ENCODE results near the gene SLC25A19.
A peak's percentile ranks its signal among the peaks of the same experiment; 100 is the strongest.
"Not testable (repeated sequence)": the region's sequence is repeated elsewhere in the genome, so short reads cannot be mapped to it uniquely, and the experiment has no call there.

The SLC25A19 gene

GRCh38 chr17:75317671-75318070 is 28.4 kb upstream of the SLC25A19 start:
- Mint-ChIP-seq H3K27me3 (no peaks in the 10 kb centered on the region), H3K36me3 (ENCODE audit: insufficient read depth) (peaks cover 56% of the 10 kb centered on the region), H3K4me3 (no peak overlapping the region), H3K4me1 (ENCODE audit: low read depth in 2 of 2) (peaks cover 0 to 4% of the 10 kb centered on the region in 2 donors), H3K27ac (peak overlapping the region; percentile 73 to 81), H3K9me3 (no peaks in the 10 kb centered on the region)
- ATAC-seq (replicated peaks) (no peak), DNase-seq (no peak)

GRCh38 chr17:75316253-75316652 is 27.0 kb upstream of the SLC25A19 start:
- no peak for DNase-seq
- H3K36me3 Mint-ChIP-seq (ENCODE audit: insufficient read depth) = peaks cover 49% of the 10 kb centered on the region
- ATAC-seq (replicated peaks) = no peak
- H3K4me3 Mint-ChIP-seq = no peak overlapping the region
- peaks cover 0 to 4% of the 10 kb centered on the region in 2 donors for H3K4me1 Mint-ChIP-seq (ENCODE audit: low read depth in 2 of 2)
- no peaks in the 10 kb centered on the region for H3K27me3 Mint-ChIP-seq
- peak overlapping the region in 1 of 2 donors; percentile 60 for H3K27ac Mint-ChIP-seq
- no peaks in the 10 kb centered on the region for H3K9me3 Mint-ChIP-seq

- Mint-ChIP-seq H3K4me1 (ENCODE audit: low read depth in 2 of 2) (peaks cover 0 to 4% of the 10 kb centered on the region in 2 donors), H3K4me3 (no peak overlapping the region), H3K27me3 (no peaks in the 10 kb centered on the region), H3K36me3 (ENCODE audit: insufficient read depth) (peaks cover 44% of the 10 kb centered on the region), H3K9me3 (no peaks in the 10 kb centered on the region), H3K27ac (peak overlapping the region in 1 of 2 donors; percentile 60)
- ATAC-seq (replicated peaks) = no peak
- no peak for DNase-seq
These were observed 26.5 kb upstream of the SLC25A19 start for GRCh38 chr17:75315541-75316243.

- H3K4me1 Mint-ChIP-seq (ENCODE audit: low read depth in 2 of 2) = peaks cover 0 to 4% of the 10 kb centered on the region in 2 donors
- ATAC-seq (replicated peaks) (no peak), DNase-seq (no peak)
- peak overlapping the region in 1 of 2 donors; percentile 0 for H3K4me3 Mint-ChIP-seq
- peaks cover 31% of the 10 kb centered on the region for H3K36me3 Mint-ChIP-seq (ENCODE audit: insufficient read depth)
- peak overlapping the region in 1 of 2 donors; percentile 57 for H3K27ac Mint-ChIP-seq
- no peaks in the 10 kb centered on the region for H3K9me3 Mint-ChIP-seq
- no peaks in the 10 kb centered on the region for H3K27me3 Mint-ChIP-seq
These were observed 24.8 kb upstream of the SLC25A19 start for GRCh38 chr17:75313941-75314551.

GRCh38 chr17:75308732-75309629 is 19.7 kb upstream of the SLC25A19 start:
- H3K27ac Mint-ChIP-seq = peak overlapping the region in 1 of 2 donors; percentile 56
- peaks cover 14% of the 10 kb centered on the region for H3K36me3 Mint-ChIP-seq (ENCODE audit: insufficient read depth)
- H3K9me3 Mint-ChIP-seq = no peaks in the 10 kb centered on the region
- peaks cover 0 to 2% of the 10 kb centered on the region in 2 donors for H3K4me1 Mint-ChIP-seq (ENCODE audit: low read depth in 2 of 2)
- DNase-seq (no peak), ATAC-seq (replicated peaks) (no peak)
- H3K4me3 Mint-ChIP-seq = no peak overlapping the region
- H3K27me3 Mint-ChIP-seq = no peaks in the 10 kb centered on the region

- H3K27ac Mint-ChIP-seq = no peak overlapping the region
- H3K36me3 Mint-ChIP-seq (ENCODE audit: insufficient read depth) = peaks cover 14% of the 10 kb centered on the region
- no peak overlapping the region for H3K4me3 Mint-ChIP-seq
- no peaks in the 10 kb centered on the region for H3K4me1 Mint-ChIP-seq (ENCODE audit: low read depth in 2 of 2)
- no peaks in the 10 kb centered on the region for H3K27me3 Mint-ChIP-seq
- no peaks in the 10 kb centered on the region for H3K9me3 Mint-ChIP-seq
- ATAC-seq (replicated peaks) (no peak), DNase-seq (no peak)
These were observed 18.9 kb upstream of the SLC25A19 start for GRCh38 chr17:75307957-75308731.

- Mint-ChIP-seq H3K4me1 (ENCODE audit: low read depth in 2 of 2) (peaks cover 0 to 6% of the 10 kb centered on the region in 2 donors), H3K36me3 (ENCODE audit: insufficient read depth) (no peaks in the 10 kb centered on the region), H3K9me3 (no peaks in the 10 kb centered on the region), H3K4me3 (no peak overlapping the region), H3K27ac (no peak overlapping the region), H3K27me3 (no peaks in the 10 kb centered on the region)
- no peak for DNase-seq
- no peak for ATAC-seq (replicated peaks)
These were observed 12.4 kb upstream of the SLC25A19 start for GRCh38 chr17:75301502-75302206.

- Mint-ChIP-seq H3K4me1 (ENCODE audit: low read depth in 2 of 2) (peaks cover 0 to 6% of the 10 kb centered on the region in 2 donors), H3K9me3 (no peaks in the 10 kb centered on the region), H3K36me3 (ENCODE audit: insufficient read depth) (no peaks in the 10 kb centered on the region), H3K4me3 (no peak overlapping the region), H3K27me3 (no peaks in the 10 kb centered on the region), H3K27ac (peak overlapping the region in 1 of 2 donors; percentile 46)
- DNase-seq (no peak), ATAC-seq (replicated peaks) (no peak)
These were observed 11.8 kb upstream of the SLC25A19 start for GRCh38 chr17:75301049-75301448.

- no peaks in the 10 kb centered on the region for H3K36me3 Mint-ChIP-seq (ENCODE audit: insufficient read depth)
- DNase-seq (no peak), ATAC-seq (replicated peaks) (no peak)
- H3K27me3 Mint-ChIP-seq = no peaks in the 10 kb centered on the region
- no peak overlapping the region for H3K4me3 Mint-ChIP-seq
- no peaks in the 10 kb centered on the region for H3K9me3 Mint-ChIP-seq
- H3K27ac Mint-ChIP-seq = no peak overlapping the region
- H3K4me1 Mint-ChIP-seq (ENCODE audit: low read depth in 2 of 2) = peaks cover 0 to 6% of the 10 kb centered on the region in 2 donors
These were observed 11.0 kb upstream of the SLC25A19 start for GRCh38 chr17:75300280-75300679.

- H3K4me3 Mint-ChIP-seq = no peak overlapping the region
- no peaks in the 10 kb centered on the region for H3K27me3 Mint-ChIP-seq
- no peak for DNase-seq
- no peaks in the 10 kb centered on the region for H3K9me3 Mint-ChIP-seq
- peaks cover 0 to 8% of the 10 kb centered on the region in 2 donors for H3K4me1 Mint-ChIP-seq (ENCODE audit: low read depth in 2 of 2)
- peak overlapping the region in 1 of 2 donors; percentile 9 for H3K27ac Mint-ChIP-seq
- peak; percentile 64 for ATAC-seq (replicated peaks)
- peaks cover 3% of the 10 kb centered on the region for H3K36me3 Mint-ChIP-seq (ENCODE audit: insufficient read depth)
These were observed 6.2 kb upstream of the SLC25A19 start for GRCh38 chr17:75295201-75296158.

- not testable (repeated sequence) for H3K9me3 Mint-ChIP-seq; ATAC-seq (replicated peaks); H3K27ac Mint-ChIP-seq; H3K27me3 Mint-ChIP-seq; H3K4me3 Mint-ChIP-seq; DNase-seq
- Mint-ChIP-seq H3K4me1 (ENCODE audit: low read depth in 2 of 2) (peaks cover 12 to 15% of the 10 kb centered on the region in 2 donors), H3K36me3 (ENCODE audit: insufficient read depth) (peaks cover 13% of the 10 kb centered on the region)
These were observed 3.7 kb upstream of the SLC25A19 start for GRCh38 chr17:75292810-75293448.
